HG03439 (cell line): ENCODE data around the gene BEND4.
"Not testable (repeated sequence)": the region's sequence is repeated elsewhere in the genome, so short reads cannot be mapped to it uniquely, and the experiment has no call there.

Experiments used
- ATAC-seq: cut with Tn5 transposase; IDR thresholded peaks from one replicate; pipeline ENCODE4 v1.9.1; 2021; ENCODE audit warnings: mild to moderate bottlenecking, moderate library complexity; ENCODE audit not compliant: unreplicated experiment

BEND4 gene

DNA sequence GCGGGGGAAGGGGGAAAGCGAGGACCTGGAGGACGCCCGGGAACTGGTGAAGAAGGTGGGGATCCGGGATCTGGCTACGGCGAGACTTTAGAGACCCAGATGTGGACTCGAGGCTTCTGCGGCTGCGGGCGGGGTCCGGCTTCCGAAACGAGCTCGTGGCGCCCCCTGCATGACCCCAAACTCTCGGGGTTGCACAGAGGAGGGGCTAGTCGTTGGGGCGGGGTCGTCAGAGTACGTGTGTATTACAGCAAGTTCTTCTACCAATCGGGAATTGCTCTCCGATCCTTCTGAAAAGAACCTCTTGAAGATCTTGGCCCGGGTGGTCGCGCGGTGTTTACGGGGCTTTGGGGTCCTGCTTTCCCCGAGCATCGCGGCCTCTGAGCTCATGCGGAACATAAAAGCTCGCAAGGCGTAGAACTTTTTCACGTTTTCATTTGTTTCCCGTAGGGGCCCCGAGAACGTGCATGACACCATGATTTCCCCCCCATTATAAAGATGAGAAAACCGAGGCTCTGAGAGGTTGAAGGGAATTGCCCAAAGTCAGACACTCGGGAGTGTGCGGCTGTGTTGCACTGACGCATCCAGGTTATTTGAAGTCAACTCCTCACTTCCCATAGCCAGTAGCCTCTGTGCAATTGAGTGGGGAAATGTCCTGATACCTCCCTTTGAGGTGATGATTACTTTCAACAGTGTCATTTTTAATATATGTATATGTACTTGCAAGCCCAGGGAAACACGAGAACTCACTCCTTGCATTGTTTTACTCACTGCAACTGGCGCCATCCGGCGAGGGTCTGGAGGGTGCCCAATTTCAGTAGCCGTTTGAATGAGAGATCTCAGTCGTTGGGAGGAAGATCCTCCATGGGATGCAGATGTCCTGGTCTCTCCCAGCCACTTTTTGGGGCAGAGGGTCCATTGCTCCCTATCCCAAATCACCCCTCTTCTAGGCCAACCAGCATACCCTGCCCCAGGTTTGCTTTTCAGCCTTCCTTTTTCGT is at the start of gene BEND4:
Gene BEND4, minus strand, starts transcription at position 149 of the 998 bp plus-strand sequence. CDS start 512 bp downstream, outside the sequence.
- ATAC-seq: peak; percentile 2

DNA sequence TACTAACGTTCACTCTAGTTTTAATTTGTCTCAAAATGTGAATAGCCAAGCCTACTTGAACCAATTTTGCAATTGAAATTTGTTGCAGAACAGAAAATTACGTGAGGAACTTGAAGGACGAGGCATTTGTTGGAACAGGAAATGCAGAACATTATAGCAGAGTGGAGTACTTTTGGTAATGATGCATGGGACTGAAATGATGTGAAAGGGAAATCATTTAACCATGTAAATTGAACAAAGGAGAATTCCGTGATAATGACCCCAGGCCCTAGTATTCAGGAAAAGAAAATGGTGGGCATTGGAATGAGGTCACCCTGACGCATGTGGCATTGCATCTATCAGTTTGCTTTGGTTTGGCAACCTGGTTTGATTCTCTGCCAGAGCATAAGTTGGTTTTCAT is 44.9 kb upstream of the BEND4 start:
- ATAC-seq: no peak

DNA sequence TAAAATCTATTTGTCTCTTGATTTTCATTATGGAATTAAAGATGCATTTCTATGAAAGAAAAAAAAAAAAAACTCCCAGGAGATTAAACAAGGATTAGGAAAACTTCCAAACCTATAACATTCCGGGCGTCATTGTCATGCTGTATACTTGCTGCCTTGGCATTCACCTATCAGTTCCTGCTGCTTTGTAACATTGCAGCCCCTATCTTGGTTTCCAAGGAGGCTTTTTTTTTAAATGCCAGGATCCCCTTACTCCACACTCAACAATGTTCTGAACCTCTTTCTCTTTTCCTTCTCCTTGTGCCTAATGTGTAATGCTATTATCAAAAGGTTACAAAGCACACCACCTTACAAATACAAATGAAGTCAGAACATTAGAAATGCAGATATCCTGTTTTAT is 20.5 kb upstream of the BEND4 start:
- no peak for ATAC-seq

DNA sequence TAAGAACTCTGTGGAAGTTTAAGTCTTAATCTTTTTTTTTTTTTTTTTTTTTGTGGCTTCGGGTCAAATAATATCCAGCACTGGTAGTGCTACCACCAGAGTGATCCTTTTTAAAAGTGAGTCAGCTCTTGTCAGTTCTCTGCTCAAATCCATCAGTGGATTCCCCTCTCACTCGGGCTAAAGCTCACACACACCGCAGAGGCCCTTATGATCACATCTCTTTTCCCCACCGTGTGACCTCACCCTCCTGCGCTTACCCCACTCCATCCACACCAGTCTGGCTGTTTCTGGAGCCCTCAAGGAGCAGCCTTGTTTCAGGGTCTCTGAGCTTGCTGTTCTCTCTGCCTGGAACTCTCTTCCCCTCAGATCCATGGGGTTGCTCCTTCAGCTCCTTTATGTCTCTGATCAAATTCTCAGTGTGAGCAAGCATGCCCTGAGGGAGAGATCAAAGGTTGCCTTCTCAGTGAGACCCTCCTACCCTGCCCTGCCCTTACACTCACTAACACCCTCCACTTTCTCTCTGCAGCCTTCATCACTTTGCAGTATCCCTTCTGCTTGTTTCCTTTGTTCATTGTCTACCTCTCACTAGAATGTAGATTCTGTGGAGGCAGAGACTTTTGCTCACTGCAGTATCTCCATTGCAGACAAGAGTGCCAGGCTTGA is 19.8 kb upstream of the BEND4 start:
- ATAC-seq: no peak

DNA sequence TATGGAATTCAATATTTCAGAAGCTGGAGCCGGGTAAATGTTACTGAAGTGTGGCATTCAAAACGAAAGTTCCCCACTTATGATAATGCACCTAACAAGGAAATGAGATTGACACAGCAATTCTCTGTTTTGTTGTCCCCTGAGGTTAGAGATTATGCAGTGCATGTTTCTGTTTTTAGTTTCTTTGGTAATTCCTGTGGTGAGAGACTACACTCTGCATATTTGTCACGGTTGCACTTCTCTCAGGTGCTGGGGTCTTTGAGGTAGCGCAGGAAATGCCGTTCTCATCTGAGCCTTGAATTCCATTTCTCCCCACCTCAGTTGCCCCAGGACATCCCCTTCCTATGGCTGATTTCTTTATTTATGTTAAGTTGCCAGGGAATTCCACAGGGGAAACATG is 15.3 kb upstream of the BEND4 start:
- ATAC-seq: peak; percentile 100

DNA sequence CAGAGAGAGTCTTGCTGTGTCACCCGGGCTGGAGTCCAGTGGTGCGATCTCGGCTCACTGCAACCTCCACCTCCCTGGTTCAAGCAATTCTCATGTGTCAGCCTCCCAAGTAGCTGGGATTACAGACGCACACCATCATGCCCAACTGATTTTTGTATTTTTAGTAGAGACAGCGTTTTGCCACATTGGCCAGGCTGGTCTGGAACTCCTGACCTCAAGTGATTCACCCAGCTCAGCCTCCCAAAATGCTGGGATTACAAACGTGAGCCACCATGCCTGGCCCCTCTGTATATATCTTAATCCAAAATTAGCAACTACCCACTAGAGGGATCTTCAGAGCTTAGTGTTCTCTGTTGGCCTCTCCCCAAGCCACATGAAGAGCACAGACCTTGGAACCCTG is 13.7 kb upstream of the BEND4 start:
- not testable (repeated sequence) for ATAC-seq

DNA sequence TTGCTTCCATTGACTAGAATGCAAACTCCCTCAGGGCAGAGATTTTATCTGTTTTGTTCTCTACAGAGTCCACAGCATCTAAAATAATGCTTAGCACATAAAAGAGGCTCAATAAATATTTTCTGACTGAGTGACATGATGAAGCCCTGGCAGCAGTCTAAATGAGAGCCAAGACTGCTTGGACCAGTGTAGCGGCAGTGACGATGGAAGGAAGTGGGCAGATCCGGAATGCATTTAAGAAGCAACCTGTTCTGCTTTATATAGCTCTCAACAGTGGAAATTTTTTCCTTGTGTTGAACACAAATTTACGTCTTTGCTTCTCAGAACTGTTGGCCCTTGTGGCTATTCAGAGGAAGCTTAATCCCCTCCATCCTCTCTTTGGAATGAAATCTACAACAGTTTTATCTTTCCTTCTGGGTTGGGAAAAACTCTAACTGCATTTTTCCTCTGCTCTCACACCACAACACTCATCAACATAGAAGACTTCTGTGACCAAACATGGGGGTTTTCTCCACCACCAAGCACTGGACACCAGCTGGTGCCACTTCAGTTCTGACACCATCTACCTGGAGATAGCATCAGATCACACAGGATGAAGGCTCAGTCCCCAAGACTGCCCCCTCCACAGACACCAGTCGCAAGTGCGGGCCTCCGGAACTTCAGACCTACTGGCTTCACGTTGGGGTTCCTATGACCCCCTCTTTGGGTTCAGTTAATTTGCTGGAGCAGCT is 7.0 kb upstream of the BEND4 start:
- no peak for ATAC-seq

DNA sequence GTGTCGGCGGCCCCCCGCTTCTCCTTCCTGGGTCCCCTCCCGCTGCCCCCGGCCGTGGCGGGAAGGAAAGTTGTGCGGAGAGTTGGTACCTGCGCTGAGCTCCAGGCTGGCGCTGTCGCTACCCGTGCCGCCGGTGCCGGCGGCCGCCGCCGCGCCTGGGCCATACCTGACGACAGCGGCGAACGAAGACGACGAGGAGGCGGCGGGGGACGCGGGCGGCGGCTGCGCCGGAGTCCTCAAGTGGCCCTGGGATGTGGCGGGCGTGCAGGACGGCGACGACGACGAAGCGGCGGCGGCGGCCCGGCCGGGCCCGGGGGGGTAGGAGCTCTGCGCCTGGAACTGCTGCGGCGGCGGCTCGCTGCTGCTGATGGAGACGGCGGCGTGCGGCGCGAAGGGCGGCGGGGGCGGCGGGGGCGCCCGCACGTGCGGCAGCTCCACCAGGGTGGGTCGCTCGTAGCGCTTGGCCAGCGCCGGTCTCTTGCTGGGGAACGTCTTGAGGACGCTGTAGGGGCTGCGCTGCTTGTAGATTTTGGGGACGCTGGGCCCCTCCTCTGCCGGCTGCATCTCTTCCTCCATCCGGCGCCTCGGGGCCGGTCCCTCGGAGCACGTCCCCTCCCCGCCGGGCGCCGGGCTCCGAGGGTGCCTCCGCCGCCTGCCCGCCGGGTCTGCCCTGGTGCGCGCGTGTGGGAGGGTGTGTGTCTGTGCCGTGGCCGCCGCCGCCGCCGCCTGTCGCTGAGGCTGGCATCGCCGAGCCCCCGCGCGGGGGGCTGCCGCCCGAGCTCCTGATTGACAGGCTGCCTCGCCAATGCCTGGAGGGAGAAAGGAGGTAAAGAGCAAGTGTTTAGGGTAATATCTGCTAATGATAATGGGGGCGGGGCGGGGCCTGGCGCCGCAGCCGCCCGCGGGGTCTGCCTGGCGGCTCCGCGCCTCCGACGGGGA is 618 bp downstream of the BEND4 start:
- peak; percentile 57 for ATAC-seq

DNA sequence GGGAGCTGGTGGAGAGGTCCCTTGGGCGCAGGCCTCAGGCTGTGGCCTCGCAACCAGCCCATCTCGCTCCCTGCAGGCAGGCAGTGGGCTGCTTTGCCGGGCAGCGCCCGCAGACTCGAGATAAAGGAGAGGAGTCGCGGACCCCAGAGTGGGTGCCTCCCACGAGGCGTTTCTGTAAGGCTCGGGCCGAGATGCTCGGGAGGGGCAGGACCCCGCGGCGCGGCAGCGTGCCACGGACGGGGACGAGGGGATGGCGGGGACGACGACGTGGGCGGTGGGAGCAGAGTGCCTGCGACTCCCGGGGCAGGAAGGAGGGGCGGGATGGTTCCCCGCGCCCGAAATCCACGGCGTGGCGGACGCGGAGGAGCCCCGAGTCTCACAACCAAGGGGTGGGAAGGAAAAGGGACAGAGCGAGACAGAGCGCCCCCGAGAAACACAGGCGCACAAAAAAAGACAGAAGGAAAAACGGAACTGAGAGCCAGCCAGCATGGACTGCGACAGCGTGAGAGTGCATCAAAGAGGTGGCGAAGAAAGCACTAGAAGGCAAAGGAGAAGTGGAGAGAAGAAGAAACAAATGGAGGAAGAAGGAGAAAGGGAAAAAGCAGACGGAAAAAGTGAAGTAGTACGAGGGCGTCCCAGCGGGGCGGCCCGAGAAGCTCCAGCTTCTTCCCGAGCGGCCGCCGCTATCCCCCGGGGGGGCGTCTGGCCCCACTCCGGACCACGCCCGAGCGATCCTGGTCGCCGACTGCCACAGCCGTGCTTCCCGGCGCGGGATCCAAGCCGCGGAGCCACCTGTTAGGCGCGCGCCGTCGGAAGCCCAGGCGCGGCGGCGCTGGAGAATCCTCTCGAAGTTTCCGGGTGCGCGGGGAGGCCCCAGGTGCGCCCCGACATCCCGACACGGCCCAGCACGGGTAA is 1.5 kb downstream of the BEND4 start:
- ATAC-seq: peak; percentile 41

DNA sequence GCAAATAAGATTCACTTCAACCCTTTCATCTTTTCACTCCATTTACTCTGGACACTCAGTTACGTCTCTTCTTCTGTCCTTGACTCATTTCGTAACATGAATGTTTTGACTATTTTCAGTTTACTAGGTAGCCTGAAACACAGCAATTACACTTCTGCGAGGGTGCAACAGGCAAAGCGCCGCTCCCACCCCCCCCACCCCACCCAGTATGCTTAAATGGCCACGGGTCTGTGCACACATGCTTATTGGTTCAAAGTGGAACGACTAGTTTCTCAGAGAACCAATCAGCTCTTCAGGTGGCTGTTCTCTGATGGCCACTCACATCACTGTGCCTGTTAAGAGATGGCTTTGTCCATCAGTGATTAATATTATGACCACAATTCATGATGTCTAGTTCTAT is 3.5 kb downstream of the BEND4 start:
- ATAC-seq: no peak

DNA sequence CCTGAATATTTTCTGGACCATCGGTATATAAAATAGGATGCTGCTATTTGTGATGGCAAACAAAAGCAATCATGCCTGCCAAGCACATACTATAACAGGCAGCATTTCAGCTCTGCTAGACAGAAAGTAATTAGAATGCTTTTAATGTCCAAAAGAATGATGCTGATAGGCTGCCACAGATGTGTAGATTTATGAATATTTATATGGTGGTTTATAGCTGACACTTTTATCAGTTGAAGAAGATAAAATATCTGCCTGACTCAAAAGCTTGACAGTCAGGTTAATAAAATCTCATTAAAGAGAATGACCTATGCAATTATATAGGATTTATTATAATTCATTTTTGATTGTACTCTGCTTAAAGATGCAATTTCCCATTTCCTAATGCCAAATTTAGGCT is 4.0 kb downstream of the BEND4 start:
- ATAC-seq: no peak

DNA sequence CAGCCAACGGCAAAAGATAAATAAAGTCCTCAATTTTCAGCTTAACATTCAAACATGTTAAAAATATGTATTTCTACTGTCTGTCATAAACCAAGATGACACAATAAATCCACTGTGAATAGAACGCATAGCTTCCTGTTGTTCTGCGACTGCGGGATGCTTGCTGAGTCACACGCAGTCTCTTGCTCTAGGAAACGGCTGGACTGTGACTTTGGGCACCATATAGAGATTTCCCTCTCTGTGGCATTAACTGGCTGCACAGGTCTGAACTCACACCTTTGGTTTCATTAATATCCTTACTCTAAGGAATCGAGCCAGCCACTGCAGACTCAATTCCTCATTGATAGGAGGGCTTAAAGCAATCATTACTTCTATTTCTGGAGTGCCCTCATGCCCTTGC is 8.4 kb downstream of the BEND4 start:
- ATAC-seq: no peak

DNA sequence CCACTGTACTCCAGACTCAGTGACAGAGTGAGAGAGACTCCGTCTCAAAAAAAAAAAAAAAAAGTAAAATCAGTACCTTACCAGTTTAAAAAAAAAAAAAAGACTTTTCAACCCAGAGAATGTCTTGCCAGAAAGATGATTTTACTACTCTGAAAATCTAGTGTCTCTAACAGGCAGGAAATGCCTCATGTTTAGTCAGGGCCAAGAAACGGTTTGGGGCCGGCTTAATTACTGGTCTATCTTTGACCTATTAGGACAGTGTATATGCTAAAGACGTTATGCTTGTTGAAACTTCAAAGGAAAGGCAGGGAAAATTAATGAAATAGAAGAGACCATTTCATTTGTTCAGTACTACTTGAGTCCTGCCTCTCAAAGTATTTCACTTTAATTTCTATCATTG is 9.9 kb downstream of the BEND4 start:
- ATAC-seq: no peak

DNA sequence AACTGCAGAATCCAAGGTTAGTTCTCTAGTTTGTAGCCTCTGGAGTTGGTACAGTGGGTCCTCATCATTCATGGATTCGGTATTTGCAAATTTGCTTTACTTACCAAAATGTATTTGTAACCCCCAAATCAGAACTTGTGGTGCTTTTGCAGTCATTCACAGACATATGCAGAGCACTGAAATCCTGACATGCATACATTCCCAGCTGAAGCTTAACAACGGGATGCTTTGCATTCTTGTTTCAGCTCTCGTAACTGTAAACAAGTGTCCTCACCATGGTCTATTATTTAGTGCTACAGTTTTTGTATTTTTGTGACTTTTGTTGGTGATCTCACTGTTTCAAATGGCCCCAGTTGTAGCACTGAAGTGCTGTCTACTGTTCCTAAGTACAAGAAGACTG is 16.1 kb downstream of the BEND4 start:
- no peak for ATAC-seq

DNA sequence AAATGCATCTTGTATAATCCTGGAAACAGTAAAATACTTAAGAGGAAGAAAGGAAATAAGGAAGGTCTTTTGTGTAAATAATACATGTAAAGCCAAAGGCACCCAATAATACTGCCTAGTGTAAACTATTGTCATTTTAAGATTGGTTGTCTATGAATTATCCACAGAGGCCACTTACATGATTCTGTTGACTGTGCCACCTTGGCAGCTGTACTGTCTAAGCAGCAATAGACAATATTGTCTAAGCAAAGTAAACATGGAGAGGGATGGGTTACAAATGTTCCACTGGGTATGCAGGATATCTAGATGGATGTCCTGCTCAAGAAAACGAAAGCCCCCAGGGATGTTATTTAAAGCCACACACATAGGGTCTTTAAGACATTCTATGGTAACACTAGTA is 19.4 kb downstream of the BEND4 start:
- ATAC-seq: no peak

DNA sequence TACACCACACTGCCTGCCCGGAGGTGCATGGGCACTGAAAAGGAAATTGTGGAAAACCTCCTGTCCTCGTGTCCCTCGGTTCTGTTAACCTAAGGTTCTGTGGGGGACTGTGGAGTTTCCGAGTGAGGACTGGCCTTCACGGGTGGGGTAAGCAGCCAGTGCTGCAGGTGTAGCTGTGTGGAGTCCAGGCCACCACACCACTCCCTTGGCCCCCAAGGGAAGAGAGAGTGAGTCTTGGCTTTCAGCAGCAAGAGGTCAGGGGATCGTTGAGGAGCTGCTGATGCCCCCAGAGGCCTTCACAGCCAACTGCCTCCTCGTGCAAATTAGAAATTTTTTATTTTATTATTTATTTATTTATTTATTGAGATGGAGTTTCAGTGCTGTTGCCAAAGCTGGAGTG is 20.4 kb downstream of the BEND4 start:
- ATAC-seq: no peak

DNA sequence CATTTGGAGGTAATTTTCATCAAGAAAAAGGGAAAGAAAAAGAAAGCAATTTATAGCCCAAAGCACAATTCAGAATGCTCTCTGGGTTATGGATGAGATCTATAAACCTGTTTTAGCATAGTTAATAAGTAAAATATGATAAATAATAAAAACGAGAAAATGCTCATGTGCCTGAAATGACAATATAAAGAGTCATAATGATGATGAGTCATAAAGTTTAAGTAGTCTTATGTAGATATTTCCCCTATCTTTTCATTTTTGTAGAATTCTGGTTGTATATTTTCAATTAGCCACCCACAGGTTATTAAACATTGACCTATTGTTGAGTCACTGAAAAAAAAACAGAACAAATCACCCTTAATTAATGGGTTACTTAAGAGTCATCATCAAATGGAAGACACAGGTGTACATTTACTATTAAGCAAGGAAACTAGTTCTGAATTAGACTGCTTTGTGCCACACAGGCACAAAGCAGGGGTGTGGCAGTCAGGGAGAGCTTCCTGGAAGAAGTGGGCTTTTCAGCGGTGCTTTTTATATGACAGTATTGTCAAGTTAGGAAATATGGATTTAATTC is 29.3 kb downstream of the BEND4 start:
- no peak for ATAC-seq

DNA sequence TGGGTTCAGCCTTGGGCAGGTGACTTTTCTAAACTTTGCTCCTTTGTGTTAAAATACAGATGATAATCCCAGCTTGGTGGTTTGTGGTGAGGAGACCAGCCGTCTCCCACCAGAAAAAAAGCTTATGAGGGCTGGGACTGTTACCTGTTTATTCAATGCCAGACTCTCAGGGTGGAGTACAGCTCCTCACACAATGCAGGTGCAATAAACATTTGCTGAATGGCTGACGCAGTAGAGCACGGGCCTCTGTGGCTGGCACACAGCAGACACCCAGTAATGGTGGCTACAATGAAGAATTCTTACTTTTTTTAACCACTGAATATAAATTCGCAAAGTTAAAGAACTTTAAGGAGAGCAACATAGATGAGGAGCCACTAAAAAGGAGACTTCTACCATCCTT is 30.2 kb downstream of the BEND4 start:
- ATAC-seq: no peak

DNA sequence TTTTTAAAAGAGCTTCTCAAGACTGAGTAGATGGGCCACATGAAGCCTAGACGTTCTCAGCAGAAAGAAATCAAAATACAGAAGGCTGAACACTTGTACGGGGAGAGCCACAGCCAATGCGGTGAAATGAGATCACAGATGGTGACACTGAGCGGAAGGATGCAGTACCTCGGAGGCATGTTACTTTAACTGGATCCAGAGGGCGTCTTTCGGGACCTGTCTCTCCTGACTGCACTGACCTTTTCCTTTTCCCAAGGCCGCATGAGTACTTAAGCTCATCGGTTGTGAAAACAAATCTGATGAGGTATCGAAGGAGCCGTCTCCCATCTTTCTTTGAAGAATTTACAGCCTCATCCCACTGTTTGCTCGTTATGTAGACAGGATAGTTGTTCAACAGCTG is 32.6 kb downstream of the BEND4 start:
- ATAC-seq: no peak
